Right ventricle myocardium inferior (tissue), 1 donor: Measurements from ENCODE around the gene ADARB2. TPM values are rescaled to one million over a fixed set of nuclear protein-coding genes. Genes with fewer than 3 reads are reported as not detected.
A peak's percentile ranks its signal among the peaks of the same experiment; 100 is the strongest.

Source experiments
- ATAC-seq: fragments of 200-7000 bp; cut with Tn5 transposase; one replicate; pipeline ENCODE4 v1.9.1; 2020; ENCODE audit warnings: mild to moderate bottlenecking, moderate library complexity
- DNase-seq: peaks from one replicate; pipeline ENCODE4 v3.0.0; 2021; ENCODE audit errors: missing footprints
- intact Hi-C: fragments of 100-400 bp; cut with DNase I; formaldehyde crosslinking; loops from one replicate; pipeline ENCODE4 v1.11.0; 2022
- total RNA-seq: library from RNA; stranded (reverse); fragmentation: NEBNext Ultra II Directional; extraction: Animal tissue kit (Norgen Biotek cat#: 25700); gene quantifications from one replicate; pipeline ENCODE4 v1.2.1, GENCODE V29; 2021
- donor health status: DM: no; HTN: yes; CAD: no; lungs with severe emphysema.

The ADARB2 gene
- total RNA-seq, 1 donor from 2014 or later, result 0.19 TPM

DNA sequence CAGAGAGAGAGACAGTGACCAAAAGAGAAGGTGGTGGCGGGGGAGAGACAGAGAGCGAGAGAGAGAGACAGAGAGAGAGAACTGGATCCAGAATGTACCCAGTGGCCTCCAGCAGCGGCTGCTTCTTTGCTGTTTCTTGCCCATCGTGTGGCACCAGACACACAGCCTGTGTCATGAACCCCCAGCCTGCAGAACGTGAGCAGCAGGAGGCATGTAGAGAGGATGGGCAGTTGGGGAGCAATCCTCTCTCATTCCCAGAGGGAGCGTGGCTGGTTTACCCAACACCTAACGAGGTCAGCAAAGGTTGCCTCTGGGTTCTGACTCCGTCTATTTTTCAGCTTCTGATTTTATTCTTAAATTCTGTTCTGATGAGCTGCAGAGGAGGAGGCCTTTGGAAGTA lies 168.1 kb downstream of the ADARB2 start:
- intact Hi-C loops, result no loop called here
- DNase-seq, result no peak
- ATAC-seq, result no peak

DNA sequence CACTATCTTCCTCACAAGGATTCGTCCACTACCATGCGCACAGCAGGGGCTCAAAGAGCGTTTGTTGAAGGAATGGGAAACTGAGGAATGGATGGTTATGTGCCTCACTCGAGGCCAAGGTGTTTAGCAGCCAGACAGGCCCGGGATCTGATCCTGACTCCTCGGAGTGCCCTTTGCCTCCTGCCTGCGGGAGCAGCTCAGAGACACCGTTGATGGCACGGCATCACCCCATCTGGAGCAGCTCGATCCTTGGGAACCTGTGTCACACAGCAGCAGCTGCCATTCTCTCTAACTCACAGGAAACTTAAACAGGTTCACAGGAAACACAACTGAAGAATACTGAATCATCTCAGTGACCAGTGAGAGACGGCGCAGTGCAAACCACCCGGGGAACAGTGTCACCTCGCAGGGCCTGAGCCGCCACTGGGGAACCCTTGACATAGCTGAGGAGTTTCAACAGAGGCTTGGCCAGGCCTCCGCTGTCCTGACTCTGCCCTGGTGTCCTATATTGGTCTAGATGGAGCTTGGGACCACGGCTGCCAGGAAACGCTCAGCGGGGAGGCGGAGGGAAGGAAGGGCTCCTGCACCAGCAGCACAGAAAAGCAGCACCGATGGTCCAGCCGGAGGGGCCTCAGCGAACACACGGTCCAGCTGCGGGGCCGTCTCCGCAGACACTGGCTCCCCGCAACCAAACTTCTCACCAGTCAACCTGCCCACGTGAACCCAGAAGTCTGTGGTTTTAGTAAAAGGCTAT lies 169.4 kb downstream of the ADARB2 start:
- ATAC-seq (no peak), DNase-seq (no peak)
- intact Hi-C loops, result no loop called here

DNA sequence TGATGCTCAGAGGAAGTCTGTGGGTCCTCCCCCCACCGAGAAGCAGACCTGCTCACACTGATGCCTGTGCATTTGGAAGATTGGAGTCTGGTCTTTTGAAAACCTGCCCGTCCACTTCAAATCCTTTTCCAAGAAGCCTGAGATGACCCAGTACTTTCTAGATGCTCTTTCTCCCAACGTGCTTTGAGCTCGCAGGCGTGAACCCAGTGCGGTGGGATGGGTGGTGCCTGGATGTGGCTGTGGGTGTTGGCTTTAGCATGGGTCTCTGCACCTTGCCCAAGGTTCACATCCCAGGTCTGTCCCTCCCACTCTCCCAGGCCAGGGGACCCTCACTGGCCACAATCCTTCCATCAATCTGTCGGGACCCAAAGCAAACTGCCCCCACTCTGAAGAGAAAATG lies 170.2 kb downstream of the ADARB2 start:
- DNase-seq, result no peak
- intact Hi-C loops, result no loop called here

DNA sequence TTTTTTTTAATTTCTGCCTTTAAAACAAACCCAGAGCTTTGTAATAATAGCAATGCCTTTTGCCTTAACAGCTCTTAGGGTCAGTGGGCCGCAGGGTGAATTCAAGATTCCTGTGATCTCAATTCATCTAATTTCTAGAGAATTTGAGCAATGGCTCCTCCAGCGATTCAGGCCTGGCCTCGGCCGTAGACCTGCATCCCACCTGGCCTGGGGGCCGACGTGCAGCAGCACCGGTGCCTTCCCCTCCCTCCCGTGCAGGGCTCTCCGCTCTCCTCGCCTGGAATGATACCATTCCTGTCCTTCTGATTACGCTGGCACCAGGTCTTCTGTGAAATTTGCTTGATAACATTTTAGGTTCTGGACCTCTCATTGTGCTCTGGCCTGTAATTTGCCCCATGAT lies 172.5 kb downstream of the ADARB2 start:
- DNase-seq, result no peak
- no peak for ATAC-seq
- intact Hi-C loops, result no loop called here

More for the DNA sequence above, 170.2 kb downstream of the ADARB2 start:
- ATAC-seq, result no peak

DNA sequence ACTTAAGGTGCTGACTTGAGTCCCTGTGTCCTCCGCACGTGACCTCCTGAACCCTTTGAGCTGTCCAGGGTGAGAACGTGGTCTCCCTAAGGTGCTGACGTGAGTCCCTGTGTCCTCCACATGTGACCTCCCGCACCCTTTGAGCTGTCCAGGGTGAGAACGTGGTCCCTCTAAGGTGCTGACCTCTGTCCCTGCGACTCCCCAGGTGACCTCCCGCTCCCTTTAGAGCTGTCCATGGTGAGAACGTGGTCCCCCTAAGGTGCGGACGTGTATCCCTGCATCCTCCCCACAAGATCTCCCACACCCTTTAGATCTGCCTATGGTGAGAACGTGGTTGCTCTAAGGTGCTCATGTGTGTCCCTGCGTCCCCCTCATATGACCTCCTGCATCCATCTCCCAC lies 174.3 kb downstream of the ADARB2 start:
- ATAC-seq (no peak), DNase-seq (no peak)
- intact Hi-C loops, result no loop called here

DNA sequence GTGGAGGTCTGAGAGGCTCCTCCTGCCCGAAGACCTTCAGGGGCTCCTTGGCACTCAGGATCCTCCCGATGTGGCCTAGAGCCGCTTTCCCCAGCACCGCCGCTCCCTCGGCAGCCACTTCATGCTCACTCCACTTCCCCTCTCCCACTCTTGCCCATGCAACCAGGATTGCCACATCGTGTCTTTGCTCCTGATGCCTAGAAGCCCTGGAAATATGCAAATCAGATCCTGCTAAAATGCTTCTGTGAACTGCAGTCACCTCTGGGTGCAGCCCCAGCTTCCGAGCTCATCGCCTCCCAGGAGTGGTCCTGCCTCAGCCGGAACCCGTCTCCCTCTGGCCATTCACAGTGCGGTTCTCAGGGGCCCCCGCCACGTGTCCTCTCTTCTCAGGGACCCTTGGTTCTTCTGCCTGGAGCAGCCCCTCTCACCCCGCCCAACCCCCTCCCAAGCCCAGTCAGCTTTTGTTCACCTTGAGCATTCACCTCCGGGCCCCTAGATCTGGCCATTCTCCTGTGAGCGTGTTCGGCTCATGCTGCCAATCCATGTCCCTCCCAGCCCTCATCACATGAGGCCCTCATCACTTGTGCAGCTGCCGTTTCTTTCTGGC lies 175.5 kb downstream of the ADARB2 start:
- intact Hi-C loops, result no loop called here
- DNase-seq (no peak), ATAC-seq (no peak)

DNA sequence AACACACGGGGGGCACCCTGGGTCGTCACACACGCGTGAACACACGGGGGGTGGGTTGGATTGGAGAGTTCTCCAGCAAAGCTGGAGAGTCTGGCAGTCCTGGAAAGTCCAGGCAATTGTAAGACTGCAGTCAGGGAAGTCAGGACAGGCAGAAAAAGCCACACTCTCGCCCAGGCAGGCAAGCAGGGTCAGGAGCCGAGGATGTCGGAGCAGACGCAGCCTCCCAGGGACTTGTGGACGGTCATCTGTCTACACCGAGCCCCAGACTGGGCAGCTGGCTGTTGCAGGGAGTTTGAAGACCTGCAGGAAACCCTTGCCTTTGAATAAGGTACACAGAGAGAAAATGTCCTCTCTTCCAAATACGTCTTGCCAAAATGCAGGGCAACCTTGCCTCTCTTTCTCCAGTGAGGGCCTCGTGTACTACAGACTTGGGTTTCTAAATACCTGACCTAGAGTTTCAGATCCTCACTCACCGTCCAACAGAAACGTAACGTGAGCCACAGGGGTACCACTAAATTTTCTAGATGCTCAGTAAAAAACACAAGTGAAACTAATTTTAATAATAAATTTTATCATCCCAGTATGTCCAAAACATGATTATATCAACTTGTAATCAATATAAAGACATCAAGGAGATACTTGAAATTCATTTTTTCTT lies 176.7 kb downstream of the ADARB2 start:
- DNase-seq (no peak), ATAC-seq (no peak)
- intact Hi-C loops, result no loop called here

DNA sequence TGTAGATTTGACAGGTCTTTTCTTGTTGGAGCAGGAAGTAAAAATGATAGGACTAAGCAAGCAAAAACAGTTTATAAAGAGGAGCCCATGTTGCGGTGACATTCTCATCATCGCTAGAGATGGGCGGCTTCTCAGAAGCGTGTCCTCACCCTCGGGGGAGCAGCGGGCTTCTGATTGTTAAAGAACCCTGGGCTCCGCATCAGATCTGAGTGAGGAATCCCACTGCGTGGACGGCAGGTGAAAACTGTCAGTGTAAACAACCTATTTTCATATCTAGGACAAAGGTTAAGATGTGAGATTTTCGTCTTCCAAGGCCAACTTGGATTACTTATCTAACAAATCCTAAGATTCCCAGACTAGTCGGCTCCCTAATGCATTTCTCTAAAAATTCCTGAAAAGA lies 177.6 kb downstream of the ADARB2 start:
- intact Hi-C loops, result no loop called here
- DNase-seq, result no peak
- no peak for ATAC-seq

DNA sequence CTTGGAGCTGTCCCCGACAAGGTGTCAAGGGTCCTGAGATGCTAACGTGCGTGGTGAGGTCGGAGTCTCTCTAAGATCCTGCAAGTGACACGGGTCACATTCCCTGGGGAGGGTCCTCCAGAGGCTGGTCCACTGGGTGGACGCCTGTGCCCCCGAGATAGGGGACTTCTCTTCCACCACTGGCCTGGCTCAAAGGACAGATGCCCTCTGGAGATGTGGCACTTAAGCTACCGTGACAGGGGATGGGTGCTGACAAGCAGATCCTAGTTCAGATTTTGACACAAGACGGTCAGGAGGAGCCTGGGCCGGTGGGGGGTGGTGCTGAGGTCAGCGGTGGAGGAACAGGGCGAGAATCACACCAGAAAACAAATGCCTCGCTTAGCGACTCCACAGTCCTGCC lies 178.0 kb downstream of the ADARB2 start:
- DNase-seq (no peak), ATAC-seq (no peak)
- intact Hi-C loops, result no loop called here

DNA sequence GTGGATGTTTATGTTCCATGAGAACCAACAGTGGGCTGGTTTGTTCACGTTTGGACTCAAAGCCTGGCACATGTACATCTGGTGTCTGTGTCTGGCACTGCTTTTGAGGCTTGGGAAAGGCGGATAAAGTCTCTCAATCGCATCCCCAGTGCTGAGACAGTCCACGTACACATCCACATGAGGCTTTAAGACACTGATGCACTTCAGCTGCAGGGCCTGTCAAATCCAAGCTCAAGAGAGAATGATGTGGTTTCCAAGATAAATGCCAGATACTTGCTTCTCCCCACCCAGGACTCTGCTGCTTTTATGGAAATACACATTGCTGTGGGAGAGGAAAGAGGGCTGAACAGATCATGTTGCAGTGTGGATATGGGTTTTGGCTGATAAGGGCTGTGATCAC lies 178.4 kb downstream of the ADARB2 start:
- intact Hi-C loops, result no loop called here

DNA sequence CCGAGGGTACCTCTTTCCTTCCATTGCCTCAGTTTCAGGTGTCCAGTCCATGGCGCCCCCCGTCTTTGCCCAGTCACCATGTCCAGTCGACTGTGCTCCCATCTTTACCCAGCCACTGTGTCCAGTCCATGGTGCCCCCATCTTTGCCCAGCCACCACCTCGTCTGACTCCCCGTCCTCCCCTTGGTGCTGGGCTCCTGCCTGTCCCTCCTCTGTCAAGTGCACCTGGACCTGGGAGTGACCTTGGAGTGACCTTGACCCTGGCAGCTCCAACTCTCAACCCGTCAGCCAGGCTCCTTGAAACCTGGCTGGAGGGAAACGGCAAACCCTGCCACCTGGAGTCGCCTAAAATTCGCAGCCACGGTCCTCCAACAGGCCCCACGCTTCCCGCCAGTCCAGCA lies 180.2 kb downstream of the ADARB2 start:
- ATAC-seq, result no peak
- intact Hi-C loops, result no loop called here
- DNase-seq, result no peak

More for the DNA sequence above, 178.4 kb downstream of the ADARB2 start:
- DNase-seq (no peak), ATAC-seq (no peak)

DNA sequence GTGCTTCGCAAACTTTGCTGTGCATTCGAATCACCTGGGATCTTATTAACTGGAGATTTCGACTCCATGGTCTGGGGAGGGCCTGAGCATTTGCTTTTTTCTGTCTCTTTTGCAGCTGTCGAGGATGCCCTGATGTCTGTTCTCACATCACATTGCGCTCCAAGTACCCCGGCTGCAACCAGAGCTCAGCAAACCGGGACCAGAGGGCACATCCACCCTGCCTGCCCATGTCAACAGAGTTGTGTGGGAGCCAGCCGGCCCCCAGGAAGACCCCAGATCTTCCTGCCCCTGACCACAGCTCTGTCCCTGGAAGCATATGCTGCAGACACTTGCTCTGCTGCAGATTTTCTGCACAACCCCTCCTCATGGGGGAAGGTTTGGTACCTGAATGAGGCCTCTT lies 180.8 kb downstream of the ADARB2 start:
- no peak for ATAC-seq
- intact Hi-C loops, result no loop called here
- peak; percentile 11 for DNase-seq

DNA sequence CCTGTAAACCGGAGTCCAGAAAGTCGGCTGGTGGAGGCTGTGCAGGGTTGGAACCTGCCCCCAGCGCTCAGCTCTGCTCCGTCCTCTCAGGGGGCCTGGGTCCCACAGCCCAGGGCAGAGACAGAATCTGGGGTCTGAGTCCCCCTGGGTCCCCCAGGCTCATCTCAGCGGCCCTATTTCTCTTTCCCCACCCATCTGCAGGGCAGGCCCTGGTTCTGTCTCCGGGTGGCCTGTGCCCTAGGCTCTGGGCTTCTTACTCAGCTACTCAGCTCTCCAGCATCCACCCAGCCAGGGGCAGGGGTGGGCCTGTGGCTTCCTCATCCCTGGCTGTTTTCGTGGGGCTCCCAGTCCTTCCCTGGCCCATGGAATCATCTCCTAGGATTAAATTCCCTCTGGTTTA lies 183.4 kb downstream of the ADARB2 start:
- no peak for DNase-seq
- ATAC-seq, result no peak
- intact Hi-C loops, result no loop called here

DNA sequence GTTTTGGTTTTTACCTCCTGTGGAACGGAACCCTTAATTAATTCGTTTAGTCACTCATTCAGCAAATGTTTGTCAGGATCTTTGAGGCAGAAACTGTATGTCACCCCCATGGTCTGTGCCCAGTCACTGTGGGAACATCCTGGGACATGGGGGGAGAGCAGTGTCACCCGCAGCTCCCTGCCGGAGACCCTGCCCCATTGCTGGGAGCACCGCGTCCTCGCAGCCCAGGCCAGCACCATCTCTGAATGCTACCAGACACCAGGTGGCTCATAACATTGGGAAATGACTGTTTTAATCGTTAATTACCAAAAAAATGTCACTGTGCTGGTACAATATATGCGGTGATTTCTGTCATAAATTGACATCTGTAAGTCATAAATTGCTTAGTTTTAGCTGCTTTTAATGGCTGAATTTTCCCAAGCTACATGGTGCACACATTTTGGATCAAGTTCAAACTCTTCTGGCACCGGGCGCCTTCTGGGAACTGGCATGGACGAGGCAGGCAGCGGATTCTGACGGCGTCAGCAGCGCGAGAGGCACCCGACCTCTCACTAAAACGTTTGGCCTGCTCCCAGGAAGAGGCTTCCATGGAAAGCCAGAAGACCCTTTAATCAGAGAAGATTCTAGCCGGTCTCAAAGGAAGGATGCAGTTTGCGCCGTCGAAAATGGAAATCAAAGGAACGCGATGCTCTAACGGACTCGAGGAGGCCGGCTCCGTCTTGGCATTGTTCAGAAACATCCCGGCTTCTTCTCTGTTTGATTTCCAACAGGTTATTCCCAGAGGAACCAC lies 184.2 kb downstream of the ADARB2 start:
- intact Hi-C loops, result no loop called here

DNA sequence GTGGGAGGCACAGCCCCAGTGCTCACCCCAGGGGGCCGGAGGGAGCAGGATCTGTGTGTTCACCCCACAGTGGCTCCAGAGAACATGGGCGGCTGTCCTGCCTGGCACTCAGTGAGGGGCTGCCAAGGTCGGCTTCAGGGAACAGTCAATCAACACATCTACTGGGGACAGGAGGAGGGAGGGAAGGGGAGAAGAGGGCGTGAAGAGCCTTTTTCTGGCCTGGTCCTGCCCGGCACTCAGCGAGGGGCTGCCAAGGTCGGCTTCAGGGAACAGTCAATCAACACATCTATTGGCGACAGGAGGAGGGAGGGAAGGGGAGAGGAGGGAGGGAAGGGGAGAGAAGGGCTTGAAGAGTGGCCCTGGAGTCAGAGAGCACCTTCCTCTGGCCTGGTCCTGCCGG lies 184.9 kb downstream of the ADARB2 start:
- ATAC-seq (peak; percentile 91), DNase-seq (no peak)
- intact Hi-C loops, result no loop called here

More for the DNA sequence above, 184.2 kb downstream of the ADARB2 start:
- ATAC-seq, result no peak
- no peak for DNase-seq

DNA sequence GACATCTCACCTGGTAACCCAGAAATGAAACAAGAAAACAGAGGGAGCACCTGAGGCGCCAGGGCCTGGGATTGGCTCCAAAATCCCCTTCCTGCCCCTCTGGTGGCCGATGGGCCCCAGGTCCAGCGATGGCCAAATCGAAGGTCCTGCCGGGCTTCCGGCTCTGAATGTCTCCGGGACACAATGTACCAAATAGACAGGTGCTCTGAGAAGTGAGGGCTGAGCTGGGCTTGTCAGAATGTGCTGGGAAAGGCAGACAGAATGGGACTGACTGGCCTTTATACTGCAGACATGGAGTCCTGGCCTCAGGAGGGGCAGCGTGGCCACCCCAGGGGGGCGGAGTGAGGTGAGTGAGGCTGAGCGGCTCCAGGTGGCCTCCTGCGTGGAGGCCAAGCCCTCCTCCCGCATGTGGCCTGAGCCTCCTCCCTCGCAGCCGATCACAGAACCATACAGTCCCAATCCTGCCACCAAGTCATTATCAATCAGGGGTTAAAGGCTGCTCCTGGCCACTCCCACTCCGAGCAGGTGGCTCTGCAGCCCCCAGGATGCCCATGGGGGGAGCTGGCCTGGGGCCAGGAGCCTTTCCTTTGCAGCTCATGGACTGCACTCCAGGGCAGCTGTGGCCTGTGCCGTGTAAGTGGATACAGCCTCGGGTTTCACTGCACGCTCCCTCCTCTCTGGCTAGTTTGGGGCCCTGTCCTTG lies 185.5 kb downstream of the ADARB2 start:
- intact Hi-C loops, result no loop called here
- ATAC-seq, result peak; percentile 61
- no peak for DNase-seq

DNA sequence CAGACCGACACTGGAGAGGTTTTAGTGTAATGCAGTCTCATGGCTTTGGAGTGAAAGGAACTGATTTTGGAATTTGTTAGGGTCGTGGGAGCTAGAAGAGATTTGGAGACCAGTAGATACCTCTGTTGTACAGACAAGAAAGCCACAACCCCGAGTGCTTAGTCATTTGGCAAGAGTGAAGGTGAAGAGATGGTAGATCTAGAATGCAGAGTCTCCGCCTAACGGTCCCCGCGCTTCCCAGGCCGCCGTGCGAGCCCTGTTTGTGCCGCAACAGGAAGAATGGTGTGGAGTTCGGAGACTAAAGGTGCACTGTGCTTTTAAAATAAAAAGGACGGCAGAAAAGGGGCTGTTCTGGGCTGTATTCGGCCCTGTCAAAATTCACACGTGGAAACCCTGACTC lies 186.7 kb downstream of the ADARB2 start:
- intact Hi-C loops, result no loop called here
- DNase-seq (no peak), ATAC-seq (no peak)

DNA sequence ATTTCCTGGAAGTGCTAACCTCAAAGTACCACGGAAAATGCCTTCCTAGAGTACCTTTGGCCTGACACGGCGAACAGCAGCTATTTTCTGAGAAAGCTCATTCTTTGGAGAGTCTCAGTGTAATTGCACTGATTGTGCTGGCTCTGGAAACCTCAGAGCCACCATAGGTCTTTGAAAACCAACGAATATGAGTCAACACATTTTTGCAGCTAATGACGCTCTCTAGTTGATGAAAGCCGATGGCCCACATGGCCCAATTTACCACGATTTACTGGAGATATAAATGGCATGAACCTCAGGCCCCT lies 187.1 kb downstream of the ADARB2 start:
- intact Hi-C loops, result no loop called here
- ATAC-seq (no peak), DNase-seq (no peak)
